Mammary epithelial cell (primary cell): ENCODE data around the gene ZNF629.

Experiments used
- CTCF ChIP-seq, 2 donors: IDR thresholded peaks in 1 of 2; conservative IDR thresholded peaks in 1 of 2; 2 replicates each; pipeline ENCODE4 v1.5.1; 2011 to 2012; ENCODE audit warnings: inconsistent platforms in 2 of 2, low read length in 2 of 2, mild to moderate bottlenecking in 2 of 2, control low read depth in 1 of 2, low read depth in 1 of 2; ENCODE audit not compliant: insufficient read depth in 1 of 2; ENCODE audit errors: extremely low read depth in 1 of 2
- EZH2 ChIP-seq: IDR thresholded peaks from 2 replicates; pipeline ENCODE4 v1.6.1; 2012; ENCODE audit warnings: low read length, inconsistent platforms, borderline replicate concordance

DNA sequence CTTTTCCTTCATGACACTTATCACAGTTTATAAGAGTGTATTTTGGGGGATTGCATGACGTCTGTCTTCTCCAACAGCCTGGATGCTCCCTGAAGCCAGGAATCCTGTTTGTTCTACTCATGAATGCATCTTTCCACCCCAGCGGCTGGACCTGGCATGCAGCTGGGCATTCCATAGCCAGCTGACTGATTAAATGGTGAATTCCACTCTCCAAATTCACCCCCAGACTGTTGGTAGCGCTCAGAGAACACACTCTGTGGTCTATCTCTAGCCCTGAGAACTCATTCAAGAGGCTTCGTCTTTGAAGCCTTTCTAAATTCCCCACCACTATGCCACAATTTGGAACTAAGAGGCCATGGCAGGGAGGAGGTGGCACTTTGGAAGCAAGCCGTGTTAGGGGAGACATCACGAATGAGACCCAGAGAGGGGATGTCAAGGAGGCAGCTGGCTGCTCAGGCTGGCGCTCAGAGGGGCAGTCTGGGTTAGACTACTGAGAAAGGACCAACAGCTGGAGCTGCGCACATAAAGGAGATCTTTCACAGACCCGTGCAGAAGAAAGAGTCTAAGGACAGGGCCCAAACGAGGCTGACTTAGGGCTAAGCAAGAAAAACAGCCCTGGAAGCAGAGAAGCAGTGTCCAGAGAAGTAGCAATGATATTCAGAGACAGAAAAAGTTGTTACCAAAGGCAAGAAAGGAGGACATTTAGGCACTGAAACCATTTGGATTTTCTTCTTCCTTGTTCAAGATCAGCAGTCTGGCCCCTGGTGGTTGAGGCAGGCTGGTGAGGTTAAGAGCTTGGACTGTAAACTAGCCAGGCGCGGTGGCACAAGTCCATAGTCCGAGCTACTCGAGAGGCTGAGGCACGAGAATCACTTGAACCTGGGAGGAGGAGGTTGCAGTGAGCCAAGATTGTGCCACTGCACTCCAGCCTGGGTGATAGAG lies 42.4 kb upstream of the ZNF629 start:
- TF ChIP-seq EZH2 (no peak), CTCF (conservative IDR thresholded peaks at IDR 0.05 in 1 of 2, IDR thresholded peaks at IDR 0.05 in 1 of 2; ENCODE audit: extremely low read depth in 1 of 2, insufficient read depth in 1 of 2, low read depth in 1 of 2, low read length in 2 of 2) (no peak)
